IMR-90 (cell line): ENCODE results near the gene ANKRD9. TPM values are rescaled to one million over a fixed set of nuclear protein-coding genes. Genes with fewer than 3 reads are reported as not detected.

ENCODE experiments used
- ATAC-seq: fragments of 200-7000 bp; cut with Tn5 transposase; 2 replicates; pipeline ENCODE4 v1.9.1; 2020; ENCODE audit warnings: low read depth, mild to moderate bottlenecking, moderate library complexity
- BruUV-seq: library from RNA; stranded (reverse); fragments of 400-500 nt; replicated peaks from 2 replicates; lab custom pipeline; 2021; lab: Mats Ljungman, UMichigan
- CTCF ChIA-PET: fragments of 300-600 bp; formaldehyde crosslinking; extraction: SDS; loops from one replicate; lab custom pipeline; 2021; ENCODE audit warnings: antibody characterized with exemption; lab: Yijun Ruan, JAX
- POLR2A ChIA-PET: fragments of 300-600 bp; sonication (Branson Sonifier 250); formaldehyde crosslinking; loops from one replicate; lab custom pipeline; 2022; ENCODE audit warnings: antibody characterized with exemption; ENCODE audit not compliant: unreplicated experiment; lab: Charles Lee
- DNase-seq: peaks from one replicate; pipeline ENCODE4 v3.0.0; 2013
- H2AFZ ChIP-seq: replicated peaks from 2 replicates; pipeline ENCODE3; 2013; ENCODE audit warnings: low read length, mild to moderate bottlenecking; ENCODE audit not compliant: poor library complexity
- H2AK5ac ChIP-seq: 2 replicates; pipeline ENCODE4 v1.6.1; 2013; ENCODE audit warnings: low read depth, low read length, inconsistent platforms
- H2AK9ac ChIP-seq: replicated peaks from 2 replicates; pipeline ENCODE3; 2013; ENCODE audit warnings: mild to moderate bottlenecking, low read depth, low read length, moderate library complexity; ENCODE audit not compliant: poor library complexity
- H2BK120ac ChIP-seq: 2 replicates; pipeline ENCODE4 v1.6.1; 2013; ENCODE audit warnings: low read depth, low read length, inconsistent platforms
- H2BK15ac ChIP-seq: 3 replicates; pipeline ENCODE4 v1.6.1; 2013; ENCODE audit warnings: low read depth, low read length, inconsistent platforms
- H2BK20ac ChIP-seq: 2 replicates; pipeline ENCODE4 v1.6.1; 2013; ENCODE audit warnings: low read depth, mild to moderate bottlenecking, inconsistent platforms, low read length, moderate library complexity
- H2BK5ac ChIP-seq: 2 replicates; pipeline ENCODE4 v1.6.1; 2013; ENCODE audit warnings: mild to moderate bottlenecking, low read depth, low read length, inconsistent platforms; ENCODE audit not compliant: poor library complexity, severe bottlenecking
- H3K14ac ChIP-seq: replicated peaks from 2 replicates; pipeline ENCODE4 v1.6.1; 2013; ENCODE audit warnings: low read depth, low read length, inconsistent platforms
- H3K18ac ChIP-seq: 2 replicates; pipeline ENCODE4 v1.6.1; 2013; ENCODE audit warnings: low read depth, low read length, control low read depth
- H3K23ac ChIP-seq: 2 replicates; pipeline ENCODE4 v1.6.1; 2013; ENCODE audit warnings: low read depth, low read length, inconsistent platforms
- H3K27ac ChIP-seq: 2 replicates; pipeline ENCODE4 v1.5.1; 2013; ENCODE audit warnings: mild to moderate bottlenecking, control low read depth, low read length; ENCODE audit not compliant: insufficient read depth
- H3K27me3 ChIP-seq: 2 replicates; pipeline ENCODE4 v1.6.1; 2013; ENCODE audit warnings: low read length; ENCODE audit not compliant: control insufficient read depth, insufficient read depth
- H3K36me3 ChIP-seq: 2 replicates; pipeline ENCODE4 v1.6.1; 2013; ENCODE audit warnings: low read length, mixed read lengths; ENCODE audit not compliant: control insufficient read depth, insufficient read depth
- H3K4ac ChIP-seq: 2 replicates; pipeline ENCODE4 v1.6.1; 2013; ENCODE audit warnings: low read depth, low read length, inconsistent platforms
- H3K4me1 ChIP-seq: 2 replicates; pipeline ENCODE4 v1.6.1; 2013; ENCODE audit warnings: low read length, mixed read lengths; ENCODE audit not compliant: control insufficient read depth, insufficient read depth
- H3K4me2 ChIP-seq: 2 replicates; pipeline ENCODE4 v1.6.1; 2013; ENCODE audit warnings: low read depth, mild to moderate bottlenecking, control low read depth, low read length, moderate library complexity
- H3K4me3 ChIP-seq: 2 replicates; pipeline ENCODE4 v1.5.1; 2013; ENCODE audit warnings: low read depth, mild to moderate bottlenecking, control low read depth, low read length, moderate library complexity; ENCODE audit not compliant: insufficient read depth
- H3K56ac ChIP-seq: 2 replicates; pipeline ENCODE4 v1.6.1; 2013; ENCODE audit warnings: low read length, inconsistent platforms; ENCODE audit not compliant: insufficient read depth; ENCODE audit errors: extremely low read depth
- H3K79me1 ChIP-seq, 2 experiments: 2 replicates each; pipeline ENCODE4 v1.6.1; 2013; ENCODE audit warnings: low read length in 2 of 2, inconsistent platforms in 1 of 2, low read depth in 1 of 2
- H3K9ac ChIP-seq: 2 replicates; pipeline ENCODE4 v1.6.1; 2013; ENCODE audit warnings: low read depth, low read length, control low read depth
- H3K9me1 ChIP-seq: 2 replicates; pipeline ENCODE4 v1.6.1; 2013; ENCODE audit warnings: low read length, inconsistent platforms; ENCODE audit not compliant: insufficient read depth
- H3K9me3 ChIP-seq: 2 replicates; pipeline ENCODE4 v1.6.1; 2013; ENCODE audit warnings: low read length; ENCODE audit not compliant: control insufficient read depth, insufficient read depth
- H4K20me1 ChIP-seq: 2 replicates; pipeline ENCODE4 v1.6.1; 2013; ENCODE audit warnings: low read length, inconsistent platforms; ENCODE audit not compliant: insufficient read depth
- H4K5ac ChIP-seq: 2 replicates; pipeline ENCODE4 v1.6.1; 2013; ENCODE audit warnings: mild to moderate bottlenecking, low read depth, low read length, control low read depth
- H4K8ac ChIP-seq, 2 experiments: 2 replicates each; pipeline ENCODE4 v1.6.1; 2013; ENCODE audit warnings: low read depth in 2 of 2, low read length in 2 of 2, control low read depth in 1 of 2, inconsistent platforms in 1 of 2
- H4K91ac ChIP-seq: 2 replicates; pipeline ENCODE4 v1.6.1; 2013; ENCODE audit warnings: low read depth, low read length, inconsistent platforms; ENCODE audit not compliant: insufficient read depth
- BHLHE40 ChIP-seq: fragments of 150-350 bp; IDR thresholded peaks from 2 replicates; pipeline ENCODE4 v1.6.1; 2016; ENCODE audit warnings: mild to moderate bottlenecking, low read depth, low read length
- MAFK ChIP-seq: IDR thresholded peaks from 2 replicates; pipeline ENCODE4 v1.6.1; 2012; ENCODE audit warnings: low read depth, low read length, improper control_type of control experiment
- NFE2L2 ChIP-seq: fragments of 150-350 bp; IDR thresholded peaks from 2 replicates; pipeline ENCODE4 v1.6.1; 2016; ENCODE audit warnings: low read depth, mild to moderate bottlenecking, low read length
- SMC3 ChIP-seq: fragments of 150-350 bp; IDR thresholded peaks from 2 replicates; pipeline ENCODE4 v1.6.1; 2016; ENCODE audit warnings: low read depth, mild to moderate bottlenecking, antibody characterized with exemption, low read length, moderate library complexity
- WGBS, 2 experiments: methylation state at CpG; one replicate each; pipeline versions ENCODE4 v1.1.5 to v1.1.7; 2013; ENCODE audit warnings: missing lambda C conversion rate in 2 of 2; ENCODE audit not compliant: insufficient read length in 1 of 2; ENCODE audit errors: extremely low coverage in 2 of 2; 5-methylcytosine and 5-hydroxymethylcytosine counted together
- dilution Hi-C: fragments of 300-500 bp; cut with HindIII; formaldehyde crosslinking; loops from one replicate; pipeline ENCODE4 v1.14.3; 2018; ENCODE audit warnings: low sequenced_read_pairs; ENCODE audit not compliant: unreplicated experiment
- in situ Hi-C: fragments of 300-500 bp; cut with MboI; formaldehyde crosslinking; loops from 3 replicates; pipeline ENCODE4 v1.14.3; 2019; ENCODE audit warnings: low sequenced_read_pairs, inconsistent platforms, mixed read lengths
- intact Hi-C: fragments of 100-400 bp; cut with micrococcal nuclease; formaldehyde crosslinking; loops from 2 replicates; pipeline ENCODE4 v1.10.0; 2022
- polyA plus RNA-seq, 3 experiments: library from polyadenylated mRNA; depleted of rRNA; stranded (reverse); fragments of >200 nt; gene quantifications; 2 replicates each; pipeline ENCODE4 v1.2.3, GENCODE V29; 2012; ENCODE audit warnings: low replicate concordance in 1 of 3
- total RNA-seq: library from RNA; depleted of rRNA; stranded (reverse); fragments of >200 nt; gene quantifications from 2 replicates; pipeline ENCODE4 v1.2.3, GENCODE V29; 2012

ANKRD9 gene
- total and polyA plus RNA-seq, 2 of the 4 experiments (the other 2 are of a cell fraction), result 3.9 to 15.7 TPM

- no peak overlapping the region for H3K4me2 ChIP-seq
- no peak overlapping the region for H2BK15ac ChIP-seq
- H2AK5ac ChIP-seq, result no peak overlapping the region
- H3K79me1 ChIP-seq, result no peaks in the 10 kb centered on the region
- H3K27ac ChIP-seq, result no peak overlapping the region
- in situ Hi-C loops, result no loop called here
- H2BK20ac ChIP-seq, result no peak overlapping the region
- H3K36me3 ChIP-seq, result peaks cover 16% of the 10 kb centered on the region; the same call in 1 of the 2 replicates
- no peak overlapping the region for H3K18ac ChIP-seq
- no peaks in the 10 kb centered on the region for H3K4me1 ChIP-seq
- no peak for TF ChIP-seq MAFK
- TF ChIP-seq SMC3, result no peak
- TF ChIP-seq NFE2L2, result no peak
- TF ChIP-seq BHLHE40, result no peak
- POLR2A ChIA-PET, result no interaction called here
- H3K9me1 ChIP-seq, result no peaks in the 10 kb centered on the region
- DNase-seq (no peak), ATAC-seq (no peak)
- dilution Hi-C loops, result no loop called here
- peaks cover 3% of the 10 kb centered on the region for H4K20me1 ChIP-seq
- no peak overlapping the region for H2AFZ ChIP-seq
- H2BK5ac ChIP-seq, result no peak overlapping the region
- H3K4me3 ChIP-seq, result no peak overlapping the region
- no peak overlapping the region for H3K4ac ChIP-seq
- H3K27me3 ChIP-seq, result no peaks in the 10 kb centered on the region
- H3K9me3 ChIP-seq, result no peaks in the 10 kb centered on the region
- no peak overlapping the region for H4K91ac ChIP-seq
- 88% methylated on average over 9 of the region's 15 CpGs; no CpG with 5 or more reads in 1 of the 2 experiments for WGBS, 2 experiments
- no peak overlapping the region for H2AK9ac ChIP-seq
- H4K8ac ChIP-seq, result no peak overlapping the region
- no peak overlapping the region for H3K56ac ChIP-seq
- H2BK120ac ChIP-seq, result no peak overlapping the region
- intact Hi-C loops, result no loop called here
- no peak overlapping the region for H4K5ac ChIP-seq
- H3K14ac ChIP-seq, result no peak overlapping the region
- no peak overlapping the region for H3K23ac ChIP-seq
- no TSS peak for BruUV-seq
- CTCF ChIA-PET, result no interaction called here
- no peak overlapping the region for H3K9ac ChIP-seq
These were observed 16.0 kb downstream of the ANKRD9 start for GRCh38 chr14:102493585-102493984.
